Activated CD8-positive, alpha-beta T cell treated with anti-CD3 and anti-CD28 coated beads for 36 hours (primary cell): ENCODE data around the gene GSK3B. TPM values are rescaled to one million over a fixed set of nuclear protein-coding genes. Genes with fewer than 3 reads are reported as not detected.

Source experiments
- ATAC-seq: fragments of 200-7000 bp; cut with Tn5 transposase; one replicate; pipeline ENCODE4 v1.10.0; 2021; ENCODE audit warnings: mild to moderate bottlenecking, moderate library complexity
- CTCF ChIA-PET: fragments of 350-600 bp; sonication (Branson Sonifier 250); formaldehyde crosslinking; loops from one replicate; lab custom pipeline; 2021; ENCODE audit warnings: antibody characterized with exemption; lab: Charles Lee
- POLR2A ChIA-PET: fragments of 350-600 bp; sonication (Branson Sonifier 250); formaldehyde crosslinking; loops from one replicate; lab custom pipeline; 2021; ENCODE audit warnings: antibody characterized with exemption; lab: Charles Lee
- DNase-seq: peaks from one replicate; pipeline ENCODE4 v3.0.0-alpha.2; 2020
- H3K27ac Mint-ChIP-seq: one replicate; pipeline ENCODE4 v1.8.0; 2021; ENCODE audit warnings: mild to moderate bottlenecking, mixed read lengths
- H3K27me3 Mint-ChIP-seq: one replicate; pipeline ENCODE4 v1.8.0; 2021; ENCODE audit warnings: mixed read lengths
- H3K36me3 Mint-ChIP-seq: one replicate; pipeline ENCODE4 v1.8.0; 2021; ENCODE audit warnings: low read depth, mixed read lengths
- H3K4me1 Mint-ChIP-seq: one replicate; pipeline ENCODE4 v1.8.0; 2021; ENCODE audit warnings: low read depth, mixed read lengths
- H3K4me3 Mint-ChIP-seq: one replicate; pipeline ENCODE4 v1.8.0; 2021; ENCODE audit warnings: mild to moderate bottlenecking, moderate library complexity, mixed read lengths
- H3K9me3 Mint-ChIP-seq: one replicate; pipeline ENCODE4 v1.8.0; 2021; ENCODE audit warnings: mixed read lengths
- CTCF ChIP-seq: fragments of 200-600 bp; IDR thresholded peaks from one replicate; pipeline ENCODE4 v1.8.0; 2022; ENCODE audit warnings: antibody characterized with exemption, mild to moderate bottlenecking
- intact Hi-C: fragments of 100-400 bp; cut with micrococcal nuclease; formaldehyde crosslinking; loops from one replicate; pipeline ENCODE4 v1.10.0; 2022
- total RNA-seq, 2 experiments: library from RNA; stranded (reverse); gene quantifications; one replicate each; pipeline ENCODE4 v1.2.3, GENCODE V29; 2021

GSK3B gene
- total RNA-seq, 2 experiments from 2014 or later = 29.0 to 32.1 TPM

- ChIA-PET CTCF (no interaction called here), POLR2A (no interaction called here)
- Mint-ChIP-seq H3K27ac (no peak overlapping the region), H3K4me3 (no peak overlapping the region), H3K36me3 (peaks cover 4% of the 10 kb centered on the region), H3K9me3 (no peaks in the 10 kb centered on the region), H3K27me3 (no peaks in the 10 kb centered on the region), H3K4me1 (peaks cover 10% of the 10 kb centered on the region)
- no peak for TF ChIP-seq CTCF
- intact Hi-C loops = no loop called here
- ATAC-seq (no peak), DNase-seq (no peak)
Observed at GRCh38 chr3:119835556-119835955, 258.7 kb downstream of the GSK3B start.

GRCh38 chr3:119834754-119835370, 259.4 kb downstream of the GSK3B start:
- DNase-seq = no peak
- Mint-ChIP-seq H3K9me3 (no peaks in the 10 kb centered on the region), H3K27ac (no peak overlapping the region), H3K4me1 (peaks cover 10% of the 10 kb centered on the region), H3K27me3 (no peaks in the 10 kb centered on the region), H3K4me3 (no peak overlapping the region), H3K36me3 (peaks cover 4% of the 10 kb centered on the region)
- ChIA-PET POLR2A (no interaction called here), CTCF (no interaction called here)
- no peak for TF ChIP-seq CTCF
- peak; percentile 53 for ATAC-seq
- intact Hi-C loops = no loop called here

- intact Hi-C loops = no loop called here
- Mint-ChIP-seq H3K27me3 (no peaks in the 10 kb centered on the region), H3K27ac (no peak overlapping the region), H3K4me1 (peaks cover 10% of the 10 kb centered on the region), H3K4me3 (no peak overlapping the region), H3K36me3 (peaks cover 3% of the 10 kb centered on the region), H3K9me3 (no peaks in the 10 kb centered on the region)
- POLR2A ChIA-PET = no interaction called here
- CTCF ChIA-PET = interaction anchor here (0.7 to 1.5 kb wide), 6 partner anchors 10 to 315 kb away, joined by 3 read pairs; no protein-coding TSS in a partner anchor
- DNase-seq = no peak
- TF ChIP-seq CTCF = no peak
- no peak for ATAC-seq
Observed at GRCh38 chr3:119831941-119832371, 262.3 kb downstream of the GSK3B start.

GRCh38 chr3:119831022-119831421, 263.2 kb downstream of the GSK3B start:
- no peak for ATAC-seq
- DNase-seq = no peak
- Mint-ChIP-seq H3K9me3 (no peaks in the 10 kb centered on the region), H3K27me3 (no peaks in the 10 kb centered on the region), H3K4me3 (no peak overlapping the region), H3K27ac (no peak overlapping the region), H3K36me3 (no peaks in the 10 kb centered on the region), H3K4me1 (peaks cover 10% of the 10 kb centered on the region)
- CTCF ChIA-PET = interaction anchor here (0.7 to 1.5 kb wide), 3 partner anchors 9 to 287 kb away, joined by 3 read pairs; no protein-coding TSS in a partner anchor
- POLR2A ChIA-PET = interaction anchor here (0.5 to 0.7 kb wide), 2 partner anchors 12 to 528 kb away, joined by 3 read pairs; no protein-coding TSS in a partner anchor
- no peak for TF ChIP-seq CTCF
- intact Hi-C loops = no loop called here

- intact Hi-C loops = no loop called here
- no peaks in the 10 kb centered on the region for H3K27me3 Mint-ChIP-seq
- no peak overlapping the region for H3K4me3 Mint-ChIP-seq
- POLR2A ChIA-PET = interaction anchor here (2.1 kb wide), 1 partner anchor 16 kb away, joined by 5 read pairs; no protein-coding TSS in a partner anchor
- no peak for TF ChIP-seq CTCF
- DNase-seq (no peak), ATAC-seq (no peak)
- CTCF ChIA-PET = interaction anchor here (1.2 kb wide), 1 partner anchor 8 kb away, joined by 3 read pairs; no protein-coding TSS in a partner anchor
- H3K27ac Mint-ChIP-seq = no peak overlapping the region
- no peaks in the 10 kb centered on the region for H3K36me3 Mint-ChIP-seq
- H3K9me3 Mint-ChIP-seq = no peaks in the 10 kb centered on the region
- peaks cover 3% of the 10 kb centered on the region for H3K4me1 Mint-ChIP-seq
Observed at GRCh38 chr3:119829420-119829819, 264.8 kb downstream of the GSK3B start.
